Aorta (tissue), 5 donors: ENCODE measurements around the gene MSI2. TPM values are rescaled to one million over a fixed set of nuclear protein-coding genes. Genes with fewer than 3 reads are reported as not detected.

ENCODE experiments used
- ATAC-seq: fragments of 200-7000 bp; cut with Tn5 transposase; one replicate; pipeline ENCODE4 v1.9.1; 2022; ENCODE audit warnings: moderate library complexity; ENCODE audit not compliant: low FRiP score
- DNase-seq, 2 donors: peaks; one replicate each; pipeline ENCODE4 v3.0.0-alpha.2; 2020
- H3K27ac ChIP-seq, 2 donors: one replicate each; pipeline ENCODE4 v1.5.1; 2013; ENCODE audit warnings: low read length in 2 of 2, mild to moderate bottlenecking in 2 of 2, moderate library complexity in 2 of 2, control low read depth in 1 of 2, inconsistent platforms in 1 of 2, low read depth in 1 of 2
- H3K27me3 ChIP-seq, 2 donors: one replicate each; pipeline ENCODE4 v1.6.1; 2013; ENCODE audit warnings: control low read depth in 1 of 2, low read length in 1 of 2, mild to moderate bottlenecking in 1 of 2, moderate library complexity in 1 of 2; ENCODE audit not compliant: insufficient read depth in 2 of 2, control insufficient read depth in 1 of 2
- H3K36me3 ChIP-seq, 2 donors: one replicate each; pipeline ENCODE4 v1.6.1; 2013; ENCODE audit warnings: control low read depth in 1 of 2, low read length in 1 of 2, mild to moderate bottlenecking in 1 of 2; ENCODE audit not compliant: insufficient read depth in 2 of 2, control insufficient read depth in 1 of 2
- H3K4me1 ChIP-seq, 2 donors: one replicate each; pipeline ENCODE4 v1.6.1; 2013; ENCODE audit warnings: low read length in 2 of 2, control low read depth in 1 of 2, mild to moderate bottlenecking in 1 of 2, moderate library complexity in 1 of 2; ENCODE audit not compliant: insufficient read depth in 2 of 2, control insufficient read depth in 1 of 2
- H3K4me3 ChIP-seq, 2 donors: one replicate each; pipeline ENCODE4 v1.5.1; 2013; ENCODE audit warnings: low read length in 2 of 2, control low read depth in 1 of 2, mild to moderate bottlenecking in 1 of 2
- H3K9me3 ChIP-seq: one replicate; pipeline ENCODE4 v1.6.1; 2013; ENCODE audit warnings: mild to moderate bottlenecking, low read length; ENCODE audit not compliant: control insufficient read depth
- WGBS, 2 donors: extraction: QIAGEN DNeasy Blood & Tissue Kit; methylation state at CpG; one replicate each; pipeline ENCODE4 v1.1.7; 2013; 5-methylcytosine and 5-hydroxymethylcytosine counted together
- intact Hi-C, 2 donors: fragments of 100-400 bp; cut with DNase I; formaldehyde crosslinking; loops; one replicate each; pipeline versions ENCODE4 v1.14.2 to v1.15.0; 2022
- polyA plus RNA-seq, 2 donors: library from polyadenylated mRNA; stranded (reverse); fragments of 200-250 nt; gene quantifications; one replicate each; pipeline ENCODE4 v1.2.3, GENCODE V29; 2013
- total RNA-seq, 2 donors: library from RNA; stranded (reverse); fragmentation: NEBNext Ultra II Directional; extraction: Animal tissue kit (Norgen Biotek cat#: 25700); gene quantifications; one replicate each; pipeline ENCODE4 v1.2.1, GENCODE V29; 2021
- donor health status: healthy with polysubstance abuse.
- donor health status: Bipolar disorder and iron deficiency.
- donor health status: DM: no; HTN: no; CAD: no.
- donor health status: DM: no; HTN: no; CAD: no.
- donor health status: DM: yes; HTN: yes; CAD: no.

MSI2 gene
- total and polyA plus RNA-seq, 4 donors: 9.3 to 48.2 (median 29.1) TPM

DNA sequence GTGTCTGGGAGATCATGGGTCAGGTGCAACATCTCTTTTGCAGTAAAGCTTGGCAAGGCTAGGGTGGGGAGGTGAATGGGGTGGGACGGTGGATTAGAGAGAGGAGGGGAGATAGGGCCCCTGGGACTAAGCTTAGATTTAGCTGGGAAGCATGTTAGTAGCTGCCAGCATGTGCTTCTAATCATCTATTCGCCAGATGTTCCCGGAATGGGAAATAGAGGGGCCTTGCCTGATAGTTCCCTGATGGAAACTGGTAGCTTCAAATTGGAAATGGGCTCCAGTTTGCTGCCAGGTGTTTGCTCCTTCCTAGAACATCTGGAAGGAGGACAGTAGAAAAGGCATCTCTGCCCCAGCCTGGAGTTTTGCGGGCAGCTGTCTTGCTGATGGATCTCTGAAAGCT, 312.7 kb downstream of the MSI2 start:
- ATAC-seq: no peak
- intact Hi-C loops: no loop called here
- H3K4me1 ChIP-seq: peaks cover 0 to 1% of the 10 kb centered on the region in 2 donors
- DNase-seq: no peak
- H3K27ac ChIP-seq: no peak overlapping the region
- no peaks in the 10 kb centered on the region for H3K27me3 ChIP-seq
- H3K36me3 ChIP-seq: no peaks in the 10 kb centered on the region
- WGBS, 2 donors: 87 to 93% methylated on average over 4 of the region's 4 CpGs
- no peaks in the 10 kb centered on the region for H3K9me3 ChIP-seq
- H3K4me3 ChIP-seq: no peak overlapping the region

DNA sequence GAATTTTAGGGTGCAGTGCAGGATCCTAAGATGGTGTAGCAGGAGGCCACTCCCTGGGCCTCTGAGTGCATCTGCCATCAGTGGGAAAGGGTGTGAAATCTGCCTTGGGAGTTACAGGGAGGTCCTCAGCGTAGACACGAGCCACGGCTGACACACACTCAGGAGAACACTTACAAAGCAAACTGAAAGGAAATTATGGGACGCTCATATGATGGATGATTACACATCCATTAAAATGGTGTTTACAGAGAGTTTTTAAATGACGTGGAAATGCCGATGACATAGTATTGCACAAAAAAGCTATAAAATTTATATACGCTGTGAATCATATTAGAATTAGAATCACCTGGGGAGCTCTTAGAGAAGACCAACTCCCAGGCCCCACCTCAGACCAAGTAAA, 313.5 kb downstream of the MSI2 start:
- intact Hi-C loops: loop anchor here in 1 of 2 donors (10.0 kb wide), 1 partner anchor 315 kb away; the partner anchor contains the start of gene MSI2
- Histone ChIP-seq H3K4me1 (peaks cover 0 to 1% of the 10 kb centered on the region in 2 donors), H3K36me3 (no peaks in the 10 kb centered on the region), H3K27ac (no peak overlapping the region), H3K4me3 (no peak overlapping the region), H3K9me3 (no peaks in the 10 kb centered on the region), H3K27me3 (no peaks in the 10 kb centered on the region)
- no peak for ATAC-seq
- no peak for DNase-seq
- WGBS, 2 donors: 98% methylated on average over 7 of the region's 7 CpGs

DNA sequence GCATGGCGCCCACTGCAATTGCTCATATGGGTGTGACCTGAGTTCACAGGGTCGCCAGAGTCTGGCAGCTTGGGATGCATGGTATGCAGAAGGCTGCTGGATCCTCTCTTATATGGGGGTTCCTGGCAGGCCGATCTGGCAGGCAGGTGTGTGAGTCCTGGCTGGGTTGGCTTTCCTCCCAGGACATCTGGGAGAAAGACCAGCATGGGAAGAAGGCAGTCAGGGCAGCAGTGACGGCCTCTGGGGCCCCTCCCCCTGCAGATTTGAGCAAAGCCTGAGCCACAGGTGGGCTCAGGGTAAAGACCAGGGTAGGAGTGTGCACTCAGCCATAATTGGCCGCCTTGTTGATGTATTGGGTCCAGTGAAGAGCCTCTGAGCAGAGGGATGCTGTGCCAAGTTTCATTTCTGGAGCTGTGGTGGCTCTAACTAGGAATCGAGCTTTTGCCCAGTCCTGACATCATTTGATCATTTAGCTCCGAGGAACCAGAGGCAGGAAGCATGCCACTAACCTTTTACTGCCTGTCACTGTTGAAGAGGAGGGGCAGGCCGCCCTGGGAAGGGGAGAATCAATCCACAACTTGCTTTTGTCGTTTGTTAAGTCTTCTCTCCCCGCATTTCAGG, 314.5 kb downstream of the MSI2 start:
- DNase-seq (peak in 1 of 2 donors; percentile 67), ATAC-seq (peak; percentile 19)
- 23 to 31% methylated on average over 10 of the region's 10 CpGs for WGBS, 2 donors
- Histone ChIP-seq H3K27me3 (no peaks in the 10 kb centered on the region), H3K27ac (peak overlapping the region in 1 of 2 donors; percentile 72), H3K9me3 (no peaks in the 10 kb centered on the region), H3K4me3 (no peak overlapping the region), H3K36me3 (no peaks in the 10 kb centered on the region), H3K4me1 (peaks cover 0 to 1% of the 10 kb centered on the region in 2 donors)
- intact Hi-C loops: loop anchor here in 1 of 2 donors (10.0 kb wide), 1 partner anchor 316 kb away; the partner anchor contains the start of gene MSI2

GRCh38 chr17:57572062-57572461, 315.7 kb downstream of the MSI2 start:
- no peaks in the 10 kb centered on the region for H3K27me3 ChIP-seq
- H3K36me3 ChIP-seq: no peaks in the 10 kb centered on the region
- peaks cover 0 to 1% of the 10 kb centered on the region in 2 donors for H3K4me1 ChIP-seq
- DNase-seq: no peak
- peak; percentile 62 for ATAC-seq
- no peak overlapping the region for H3K4me3 ChIP-seq
- intact Hi-C loops: loop anchor here in 1 of 2 donors (10.0 kb wide), 1 partner anchor 317 kb away; the partner anchor contains the start of gene MSI2
- H3K9me3 ChIP-seq: no peaks in the 10 kb centered on the region
- WGBS, 2 donors: 8% methylated on average over 6 of the region's 6 CpGs
- H3K27ac ChIP-seq: peak overlapping the region in 1 of 2 donors; percentile 98

DNA sequence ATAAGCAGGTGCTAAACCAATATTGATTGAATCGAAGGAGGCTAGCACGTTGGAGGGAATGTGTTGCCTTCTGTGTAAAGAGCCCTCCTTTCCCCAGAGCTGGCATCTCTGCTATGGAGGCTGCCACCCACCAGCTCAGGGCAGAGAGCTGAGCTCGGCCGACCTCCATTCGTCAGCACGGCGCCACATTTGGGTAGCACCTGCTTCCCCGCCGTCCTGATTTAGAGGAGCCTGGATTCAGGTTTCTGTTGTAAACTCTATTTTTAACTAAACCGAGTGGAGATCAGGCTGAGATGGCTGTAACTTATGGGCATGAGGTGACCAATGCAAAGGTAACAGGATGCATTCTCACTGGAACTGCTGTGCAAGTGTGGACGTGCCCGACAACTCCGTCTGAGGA, 316.3 kb downstream of the MSI2 start:
- Histone ChIP-seq H3K4me3 (no peak overlapping the region), H3K27me3 (no peaks in the 10 kb centered on the region), H3K9me3 (no peaks in the 10 kb centered on the region), H3K27ac (peak overlapping the region; percentile 61 to 98), H3K4me1 (peaks cover 0 to 1% of the 10 kb centered on the region in 2 donors), H3K36me3 (no peaks in the 10 kb centered on the region)
- ATAC-seq (no peak), DNase-seq (no peak)
- WGBS, 2 donors: 44 to 55% methylated on average over 13 of the region's 13 CpGs
- intact Hi-C loops: loop anchor here in 1 of 2 donors (10.0 kb wide), 1 partner anchor 318 kb away; the partner anchor contains the start of gene MSI2

- WGBS, 2 donors: 33 to 41% methylated on average over 4 of the region's 4 CpGs
- ATAC-seq: peak; percentile 69
Observed at GRCh38 chr17:57574040-57574513, 317.8 kb downstream of the MSI2 start.

GRCh38 chr17:57576744-57577143, 320.4 kb downstream of the MSI2 start:
- ATAC-seq: no peak
- WGBS, 2 donors: 94 to 95% methylated on average over 8 of the region's 8 CpGs
- peaks cover 0 to 1% of the 10 kb centered on the region in 2 donors for H3K4me1 ChIP-seq
- DNase-seq: no peak
- no peak overlapping the region for H3K4me3 ChIP-seq
- intact Hi-C loops: loop anchor here in 1 of 2 donors (10.0 kb wide), 1 partner anchor 322 kb away; the partner anchor contains the start of gene MSI2
- H3K36me3 ChIP-seq: no peaks in the 10 kb centered on the region
- H3K9me3 ChIP-seq: no peaks in the 10 kb centered on the region
- no peak overlapping the region for H3K27ac ChIP-seq
- no peaks in the 10 kb centered on the region for H3K27me3 ChIP-seq

More at GRCh38 chr17:57574040-57574513, 317.8 kb downstream of the MSI2 start:
- no peak overlapping the region for H3K4me3 ChIP-seq
- DNase-seq: peak in 1 of 2 donors; percentile 64
- intact Hi-C loops: loop anchor here in 1 of 2 donors (10.0 kb wide), 1 partner anchor 319 kb away; the partner anchor contains the start of gene MSI2
- H3K4me1 ChIP-seq: peaks cover 0 to 1% of the 10 kb centered on the region in 2 donors
- no peaks in the 10 kb centered on the region for H3K36me3 ChIP-seq
- peak overlapping the region in 1 of 2 donors; percentile 87 for H3K27ac ChIP-seq
- H3K9me3 ChIP-seq: no peaks in the 10 kb centered on the region
- no peaks in the 10 kb centered on the region for H3K27me3 ChIP-seq

DNA sequence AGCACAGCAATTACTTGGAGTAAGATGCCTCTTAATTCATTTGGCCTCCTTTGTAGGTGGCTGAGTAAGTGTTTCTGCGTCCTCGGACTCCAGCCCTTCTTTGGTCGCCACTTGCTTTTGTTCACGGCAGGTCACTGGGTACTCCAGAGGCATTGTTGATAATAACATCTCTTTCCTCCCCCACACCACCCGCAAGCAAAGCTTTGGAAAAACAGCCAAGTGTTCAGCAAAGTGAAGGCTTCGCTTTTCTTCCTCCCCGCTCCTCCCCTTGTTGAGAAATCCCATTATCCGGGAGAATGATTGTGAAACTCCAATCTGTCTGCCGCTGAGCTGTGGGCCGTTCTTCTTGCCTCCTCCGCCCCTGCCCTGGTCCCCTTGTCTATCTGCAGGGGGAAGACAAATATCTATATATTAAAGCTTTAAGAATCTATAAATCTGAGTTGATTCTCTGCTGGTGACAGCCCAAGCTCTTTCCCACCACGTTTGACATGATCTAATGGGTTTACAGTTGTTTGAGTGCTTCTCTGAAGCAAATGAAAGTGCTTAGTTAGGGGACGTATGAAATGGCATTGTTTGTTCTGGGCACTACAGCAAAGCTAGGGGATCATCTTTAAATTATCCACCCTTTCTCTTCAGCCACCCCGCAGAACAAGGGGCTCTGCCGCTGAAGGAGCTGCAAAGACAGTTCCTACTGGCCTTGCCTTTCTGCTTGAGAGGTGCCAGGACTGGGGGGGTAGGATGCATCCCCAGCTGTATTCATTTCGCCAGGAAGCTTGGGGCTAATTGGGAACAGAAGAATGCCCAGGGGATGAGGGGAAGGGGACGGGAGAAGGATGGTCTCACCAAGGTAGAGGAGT, 321.7 kb downstream of the MSI2 start:
- no peak overlapping the region for H3K27ac ChIP-seq
- no peak for DNase-seq
- peak; percentile 72 for ATAC-seq

More for the DNA sequence above, 321.7 kb downstream of the MSI2 start:
- Histone ChIP-seq H3K4me1 (peaks cover 0 to 1% of the 10 kb centered on the region in 2 donors), H3K4me3 (no peak overlapping the region), H3K9me3 (no peaks in the 10 kb centered on the region), H3K27me3 (no peaks in the 10 kb centered on the region), H3K36me3 (no peaks in the 10 kb centered on the region)
- WGBS, 2 donors: 68 to 69% methylated on average over 17 of the region's 17 CpGs
- intact Hi-C loops: loop anchor here in 1 of 2 donors (10.0 kb wide), 1 partner anchor 323 kb away; the partner anchor contains the start of gene MSI2
